HG02840 (cell line): ENCODE data around the gene RBFOX2.
"Not testable (repeated sequence)": the region's sequence is repeated elsewhere in the genome, so short reads cannot be mapped to it uniquely, and the experiment has no call there.

Experiments
- ATAC-seq: cut with Tn5 transposase; IDR thresholded peaks from one replicate; pipeline ENCODE4 v1.9.1; 2021; ENCODE audit warnings: mild to moderate bottlenecking, moderate library complexity, moderate number of reproducible peaks; ENCODE audit not compliant: unreplicated experiment, low FRiP score

Gene RBFOX2

DNA sequence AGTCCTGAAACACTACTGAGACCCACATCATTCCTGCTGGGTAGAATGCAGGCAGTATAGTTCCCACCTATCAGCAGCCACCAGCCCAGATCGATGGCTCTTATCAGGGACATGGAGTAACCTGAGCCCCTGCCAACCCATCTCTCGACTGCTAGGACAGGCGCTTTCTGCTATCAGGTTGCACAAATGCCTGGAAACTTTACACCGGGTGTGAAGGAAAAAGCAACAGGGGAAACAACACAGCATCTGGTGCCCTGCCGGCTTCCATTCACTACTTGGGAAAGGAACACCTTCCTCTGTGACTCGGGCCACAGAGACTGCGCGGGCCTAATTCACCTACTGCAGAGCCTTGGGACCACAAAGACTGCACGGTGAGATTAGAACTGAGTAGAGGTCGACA lies 18.5 kb downstream of the RBFOX2 start:
- no peak for ATAC-seq

DNA sequence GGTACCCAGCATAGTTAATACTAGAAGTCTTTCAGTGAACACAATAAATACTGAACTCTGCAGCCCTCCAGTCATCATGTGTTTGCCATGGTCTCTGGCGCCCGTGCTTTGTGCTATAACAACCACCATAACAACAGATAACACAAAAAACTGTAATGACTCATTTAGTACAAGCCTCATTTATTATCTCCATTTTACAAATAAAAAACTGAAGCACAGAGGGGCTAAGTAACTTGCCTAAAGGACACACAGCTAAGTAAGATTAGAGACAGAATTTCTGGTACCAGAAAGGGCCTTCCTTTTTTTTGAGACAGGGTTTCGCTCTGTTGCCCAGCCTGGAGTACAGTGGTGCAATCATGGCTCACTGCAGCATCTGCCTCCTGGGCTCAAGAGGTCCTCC lies 19.5 kb downstream of the RBFOX2 start:
- ATAC-seq, result no peak

GRCh38 chr22:36008565-36008964 lies 20.1 kb downstream of the RBFOX2 start:
- ATAC-seq, result no peak

- ATAC-seq, result no peak
These were observed 20.5 kb downstream of the RBFOX2 start for GRCh38 chr22:36008131-36008530.

DNA sequence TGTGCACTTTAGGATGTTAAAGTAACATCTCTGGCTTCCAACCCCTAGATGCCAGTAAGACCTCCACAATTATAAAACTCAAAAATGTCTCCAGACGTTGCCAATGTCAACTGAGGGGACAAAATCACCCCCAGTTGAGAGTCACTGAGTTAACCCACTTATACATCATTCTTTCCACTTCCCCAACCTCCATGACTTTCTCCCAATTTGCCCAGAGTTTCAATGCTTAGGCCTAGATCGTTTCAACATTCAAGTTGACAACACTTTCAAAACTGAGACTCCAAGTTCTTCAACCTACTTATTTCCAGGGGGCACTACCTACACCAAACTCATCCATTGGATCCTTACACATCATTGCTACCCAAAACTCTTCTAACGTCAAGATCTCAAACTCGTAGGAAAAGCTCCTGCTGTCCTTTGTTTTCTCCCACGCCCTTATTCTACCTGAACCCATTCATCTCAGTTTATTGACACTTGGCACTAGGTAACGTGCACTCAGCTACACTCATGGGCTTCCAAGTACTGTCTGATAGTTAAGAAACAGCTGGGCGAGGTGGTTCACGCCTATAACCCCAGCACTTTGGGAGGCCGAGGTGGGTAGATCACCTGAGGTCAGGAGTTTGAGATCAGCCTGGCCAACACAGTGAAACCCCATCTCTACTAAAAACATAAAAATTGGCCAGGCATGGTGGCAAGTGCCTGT lies 24.5 kb downstream of the RBFOX2 start:
- no peak for ATAC-seq

DNA sequence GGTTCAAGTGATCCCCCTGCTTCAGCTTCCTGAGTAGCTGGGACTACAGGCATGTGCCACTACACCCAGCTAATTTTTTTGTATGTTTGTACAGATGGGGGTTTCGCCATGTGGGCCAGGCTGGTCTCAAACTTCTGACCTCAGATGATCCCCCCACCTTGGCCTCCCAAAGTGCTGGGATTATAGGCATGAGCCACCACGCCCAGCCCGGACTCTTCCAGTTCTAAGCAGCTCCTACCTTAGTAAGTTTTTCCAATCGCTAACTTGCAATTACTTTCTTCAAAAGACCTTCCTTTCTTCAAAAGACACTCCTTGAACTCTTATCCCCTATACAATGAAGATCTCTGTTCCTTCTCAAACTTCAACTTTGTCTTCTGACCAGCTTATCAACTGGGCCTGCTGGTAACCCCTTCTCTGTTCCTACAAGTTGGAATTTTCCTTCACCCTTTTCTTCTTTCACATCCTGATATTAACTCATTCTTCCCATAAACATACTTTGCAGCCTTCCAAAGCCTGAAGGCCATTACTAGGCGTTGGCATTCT lies 25.8 kb downstream of the RBFOX2 start:
- no peak for ATAC-seq

DNA sequence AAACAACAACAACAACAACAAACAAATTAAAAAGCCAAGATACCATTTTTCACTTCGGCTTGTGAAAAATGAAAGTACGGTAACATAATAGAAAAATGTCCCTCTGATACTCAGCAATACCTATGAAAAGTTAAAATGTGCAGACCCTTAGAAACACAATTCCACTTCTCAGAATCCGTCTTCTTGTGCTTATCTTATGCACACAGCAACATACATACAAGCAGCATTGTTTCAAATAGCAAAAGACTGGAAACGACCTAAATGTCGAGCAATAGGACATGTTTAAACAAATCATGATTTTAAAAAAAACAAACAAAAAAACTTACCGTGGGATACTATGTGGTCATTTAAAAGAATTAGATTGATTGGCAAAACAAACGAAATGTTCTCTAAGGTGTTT lies 26.5 kb downstream of the RBFOX2 start:
- no peak for ATAC-seq

- ATAC-seq, result no peak
These were observed 29.9 kb downstream of the RBFOX2 start for GRCh38 chr22:35998748-35999147.

DNA sequence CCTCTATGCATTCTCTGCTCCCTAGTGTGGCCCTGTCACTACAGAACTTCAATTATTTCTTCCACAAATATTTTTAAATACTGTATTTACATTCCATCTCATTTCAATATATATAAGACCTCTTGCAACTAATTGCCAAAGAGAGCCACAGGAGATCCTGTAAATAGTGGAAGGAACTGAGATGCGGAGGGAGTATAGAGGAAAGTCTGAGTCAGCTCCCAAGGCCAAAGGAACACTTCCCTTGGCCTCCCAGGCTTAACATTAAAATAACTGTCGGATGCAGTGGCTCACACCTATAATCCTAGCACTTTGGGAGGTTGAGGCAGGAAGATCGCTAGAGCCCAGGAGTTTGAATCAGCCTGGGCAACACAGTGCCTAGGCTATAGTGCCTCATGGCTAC lies 31.2 kb downstream of the RBFOX2 start:
- ATAC-seq, result no peak

- no peak for ATAC-seq
These were observed 32.0 kb downstream of the RBFOX2 start for GRCh38 chr22:35996596-35996995.

DNA sequence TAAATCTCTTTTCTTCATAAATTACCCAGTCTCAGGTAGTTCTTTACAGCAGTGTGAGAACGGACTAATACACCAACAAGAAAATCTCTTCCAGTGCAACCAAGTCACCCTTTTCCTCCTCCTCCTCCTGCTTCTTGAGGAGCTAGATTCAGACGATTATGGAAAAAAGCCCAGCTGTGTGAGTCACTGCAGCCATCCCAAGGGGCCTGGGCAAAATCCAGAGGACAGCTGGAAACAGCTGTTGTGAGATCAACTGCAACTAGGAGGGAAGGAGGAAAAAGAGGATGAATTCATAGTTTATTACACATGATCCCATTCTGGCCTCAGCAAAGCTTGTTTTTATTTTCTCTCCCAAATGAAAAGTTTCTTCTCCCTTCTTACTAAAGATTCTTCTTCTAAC lies 32.9 kb downstream of the RBFOX2 start:
- no peak for ATAC-seq

DNA sequence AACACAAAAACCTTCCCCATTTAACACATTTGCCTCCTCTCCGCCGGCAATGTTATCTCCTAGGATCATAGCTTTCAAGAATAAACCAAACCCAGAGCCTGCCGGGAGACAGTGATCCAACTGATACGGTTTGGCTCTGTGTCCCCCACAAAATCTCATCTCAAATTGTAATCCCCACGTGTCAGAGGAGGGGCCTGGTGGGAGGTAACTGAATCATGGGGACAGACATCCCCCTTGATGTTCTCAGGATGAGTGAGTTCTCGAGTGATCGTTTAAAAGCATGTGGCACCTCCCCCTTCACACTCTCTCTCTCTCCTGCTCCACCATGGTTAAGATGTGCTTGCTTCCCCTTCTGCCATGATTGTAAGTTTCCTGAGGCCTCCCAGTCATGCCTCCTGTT lies 33.3 kb downstream of the RBFOX2 start:
- no peak for ATAC-seq

- not testable (repeated sequence) for ATAC-seq
These were observed 34.9 kb downstream of the RBFOX2 start for GRCh38 chr22:35993727-35994126.

GRCh38 chr22:35993048-35993714 lies 35.4 kb downstream of the RBFOX2 start:
- ATAC-seq, result no peak

GRCh38 chr22:35991168-35991567 lies 37.5 kb downstream of the RBFOX2 start:
- ATAC-seq, result no peak

- ATAC-seq, result no peak
These were observed 40.6 kb downstream of the RBFOX2 start for GRCh38 chr22:35988030-35988429.

GRCh38 chr22:35987487-35987886 lies 41.1 kb downstream of the RBFOX2 start:
- no peak for ATAC-seq

DNA sequence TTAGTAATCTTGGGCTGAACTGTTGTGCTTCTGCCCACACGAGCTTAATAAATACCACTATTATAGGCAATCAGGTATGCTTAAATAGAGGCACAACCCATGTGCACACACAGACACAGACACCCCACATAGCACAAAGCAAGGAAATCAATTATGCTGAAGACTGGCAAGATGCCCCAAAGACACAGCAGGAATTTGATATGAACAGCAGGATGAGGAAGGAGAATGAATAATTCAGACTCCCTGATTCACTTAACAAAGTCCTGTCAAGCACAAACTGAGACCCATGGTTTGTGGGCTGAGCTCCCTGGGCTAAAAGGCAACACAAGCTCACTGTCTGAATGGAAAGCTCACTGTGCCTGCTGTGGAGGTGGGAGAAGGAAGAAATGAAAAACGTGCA lies 42.5 kb downstream of the RBFOX2 start:
- no peak for ATAC-seq

DNA sequence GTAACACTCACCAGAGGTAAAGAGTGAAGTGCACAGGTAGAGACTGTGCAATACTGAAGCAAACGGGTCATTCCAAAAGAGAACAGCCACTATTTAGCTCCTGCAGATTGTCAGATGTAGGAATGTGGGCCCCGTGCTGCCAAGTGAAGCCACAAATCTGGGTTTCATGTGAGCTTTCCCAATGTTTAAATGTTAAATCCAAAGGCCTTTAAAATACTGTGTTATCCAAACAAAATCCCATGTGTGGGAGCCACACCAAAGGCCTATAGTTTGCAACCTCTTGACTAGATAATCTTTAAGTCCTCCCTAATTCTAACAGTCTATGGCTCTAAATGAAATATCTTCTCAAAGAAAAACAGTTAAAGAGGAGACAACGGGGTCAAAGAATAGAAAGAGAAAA lies 43.3 kb downstream of the RBFOX2 start:
- no peak for ATAC-seq

GRCh38 chr22:35984183-35985175 lies 44.1 kb downstream of the RBFOX2 start:
- ATAC-seq, result no peak

DNA sequence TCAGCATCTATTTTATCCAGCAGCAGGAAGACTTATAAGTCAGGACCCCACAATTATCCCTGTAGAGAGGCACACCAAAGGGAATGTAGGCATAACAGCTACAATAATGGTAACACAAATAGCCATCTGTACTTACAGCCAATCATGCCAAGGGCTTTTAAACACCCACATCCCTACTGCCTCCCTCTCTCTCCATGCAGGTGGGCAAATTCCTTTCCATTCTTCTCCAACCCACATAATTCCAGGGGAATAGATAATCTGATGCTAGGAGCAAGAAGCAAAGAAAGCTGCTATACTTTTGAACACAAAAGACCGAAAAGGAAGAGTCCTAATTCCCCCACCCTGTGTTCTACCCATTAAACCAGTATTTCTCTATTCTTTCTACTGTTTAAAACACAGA lies 46.7 kb downstream of the RBFOX2 start:
- ATAC-seq, result no peak
